ENCODE results near the gene FZD8.

The FZD8 gene

GRCh38 chr10:35637462-35637861 is 4.6 kb downstream of the FZD8 start (continued):
- TF ChIP-seq ZNF354C (tag by site-specific recombination; IDR thresholded peaks at IDR 0.05; ENCODE audit: borderline replicate concordance, low read depth): no peak
- TF ChIP-seq ZNF558 (tag by site-specific recombination; IDR thresholded peaks at IDR 0.05): no peak
- TF ChIP-seq ZSCAN23 (tag by site-specific recombination; IDR thresholded peaks at IDR 0.05): no peak
- TF ChIP-seq KLF9 (tag by site-specific recombination; IDR thresholded peaks at IDR 0.05; ENCODE audit: low read depth): no peak
- no peak for TF ChIP-seq ZNF335 (tag by site-specific recombination; conservative IDR thresholded peaks at IDR 0.05)
- TF ChIP-seq, protein P1, sequence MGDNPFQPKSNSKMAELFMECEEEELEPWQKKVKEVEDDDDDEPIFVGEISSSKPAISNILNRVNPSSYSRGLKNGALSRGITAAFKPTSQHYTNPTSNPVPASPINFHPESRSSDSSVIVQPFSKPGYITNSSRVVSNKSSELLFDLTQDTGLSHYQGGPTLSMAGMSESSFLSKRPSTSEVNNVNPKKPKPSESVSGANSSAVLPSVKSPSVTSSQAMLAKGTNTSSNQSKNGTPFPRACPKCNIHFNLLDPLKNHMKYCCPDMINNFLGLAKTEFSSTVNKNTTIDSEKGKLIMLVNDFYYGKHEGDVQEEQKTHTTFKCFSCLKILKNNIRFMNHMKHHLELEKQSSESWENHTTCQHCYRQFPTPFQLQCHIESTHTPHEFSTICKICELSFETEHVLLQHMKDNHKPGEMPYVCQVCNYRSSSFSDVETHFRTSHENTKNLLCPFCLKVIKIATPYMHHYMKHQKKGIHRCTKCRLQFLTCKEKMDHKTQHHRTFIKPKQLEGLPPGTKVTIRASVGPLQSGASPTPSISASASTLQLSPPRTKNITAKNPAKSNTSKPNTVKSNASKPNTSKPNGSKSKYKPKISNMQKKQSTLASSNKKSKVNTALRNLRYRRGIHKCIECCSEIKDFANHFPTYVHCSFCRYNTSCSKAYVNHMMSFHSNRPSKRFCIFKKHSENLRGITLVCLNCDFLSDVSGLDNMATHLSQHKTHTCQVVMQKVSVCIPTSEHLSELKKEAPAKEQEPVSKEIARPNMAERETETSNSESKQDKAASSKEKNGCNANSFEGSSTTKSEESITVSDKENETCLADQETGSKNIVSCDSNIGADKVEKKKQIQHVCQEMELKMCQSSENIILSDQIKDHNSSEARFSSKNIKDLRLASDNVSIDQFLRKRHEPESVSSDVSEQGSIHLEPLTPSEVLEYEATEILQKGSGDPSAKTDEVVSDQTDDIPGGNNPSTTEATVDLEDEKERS (tag by site-specific recombination; IDR thresholded peaks at IDR 0.05): no peak
- TF ChIP-seq ZNF366 (tag by site-specific recombination; conservative IDR thresholded peaks at IDR 0.05): no peak
- TF ChIP-seq ZNF549 (tag by site-specific recombination; IDR thresholded peaks at IDR 0.05): no peak
- no peak for TF ChIP-seq SP3 (tag by site-specific recombination; IDR thresholded peaks at IDR 0.05)
- TF ChIP-seq MYNN (tag by site-specific recombination; IDR thresholded peaks at IDR 0.05; ENCODE audit: borderline replicate concordance): peak; percentile 91

GRCh38 chr10:35636956-35637355 is 5.1 kb downstream of the FZD8 start:
- ChIA-PET POLR2A (no interaction called here), CTCF (interaction anchor here (0.6 to 4.2 kb wide), 9 partner anchors 74 to 1244 kb away, joined by 3 to 55 read pairs (median 3); no protein-coding TSS in a partner anchor)
- Histone ChIP-seq H3K27ac (ENCODE audit: extremely low read depth, low read depth, low read length) (no peak overlapping the region), H3K9me3 (ENCODE audit: control insufficient read depth, insufficient read depth, low read depth, low read length) (no peaks in the 10 kb centered on the region), H3K36me3 (ENCODE audit: control insufficient read depth in 2 of 2, insufficient read depth in 1 of 2, low read length in 2 of 2) (peaks cover 0 to 6% of the 10 kb centered on the region in 2 experiments; a peak in 1 of 3 replicates), H3K4me3 (ENCODE audit: low read depth, low read length) (no peak overlapping the region), H3K4me1 (ENCODE audit: control insufficient read depth, insufficient read depth, low read length) (peaks cover 3% of the 10 kb centered on the region)
- no peak for TF ChIP-seq ZNF132 (tag by site-specific recombination; IDR thresholded peaks at IDR 0.05; ENCODE audit: borderline replicate concordance)
- 0 out of 2 replicates have a peak, but pooled peaks have one; percentile 19 for TF ChIP-seq ELK4 (IDR thresholded peaks at IDR 0.05; ENCODE audit: borderline replicate concordance, low read depth, low read length)
- 0 out of 2 replicates have a peak, but pooled peaks have one; percentile 51 for TF ChIP-seq ZNF580 (tag by site-specific recombination; IDR thresholded peaks at IDR 0.05)
- no peak for TF ChIP-seq INSM2 (tag by site-specific recombination; IDR thresholded peaks at IDR 0.05)
- TF ChIP-seq GFI1B (tag by site-specific recombination; IDR thresholded peaks at IDR 0.05): no peak
- no peak for TF ChIP-seq ZNF777 (tag by site-specific recombination; IDR thresholded peaks at IDR 0.05; ENCODE audit: borderline replicate concordance)
- peak; percentile 86 for TF ChIP-seq SP7 (tag by site-specific recombination; IDR thresholded peaks at IDR 0.05)
- peak; percentile 12; the same call in 1 of the 2 replicates for TF ChIP-seq SP2 (tag by site-specific recombination; IDR thresholded peaks at IDR 0.05)
- no peak for TF ChIP-seq PRDM1 (tag by site-specific recombination; IDR thresholded peaks at IDR 0.05)
- TF ChIP-seq, protein P2, sequence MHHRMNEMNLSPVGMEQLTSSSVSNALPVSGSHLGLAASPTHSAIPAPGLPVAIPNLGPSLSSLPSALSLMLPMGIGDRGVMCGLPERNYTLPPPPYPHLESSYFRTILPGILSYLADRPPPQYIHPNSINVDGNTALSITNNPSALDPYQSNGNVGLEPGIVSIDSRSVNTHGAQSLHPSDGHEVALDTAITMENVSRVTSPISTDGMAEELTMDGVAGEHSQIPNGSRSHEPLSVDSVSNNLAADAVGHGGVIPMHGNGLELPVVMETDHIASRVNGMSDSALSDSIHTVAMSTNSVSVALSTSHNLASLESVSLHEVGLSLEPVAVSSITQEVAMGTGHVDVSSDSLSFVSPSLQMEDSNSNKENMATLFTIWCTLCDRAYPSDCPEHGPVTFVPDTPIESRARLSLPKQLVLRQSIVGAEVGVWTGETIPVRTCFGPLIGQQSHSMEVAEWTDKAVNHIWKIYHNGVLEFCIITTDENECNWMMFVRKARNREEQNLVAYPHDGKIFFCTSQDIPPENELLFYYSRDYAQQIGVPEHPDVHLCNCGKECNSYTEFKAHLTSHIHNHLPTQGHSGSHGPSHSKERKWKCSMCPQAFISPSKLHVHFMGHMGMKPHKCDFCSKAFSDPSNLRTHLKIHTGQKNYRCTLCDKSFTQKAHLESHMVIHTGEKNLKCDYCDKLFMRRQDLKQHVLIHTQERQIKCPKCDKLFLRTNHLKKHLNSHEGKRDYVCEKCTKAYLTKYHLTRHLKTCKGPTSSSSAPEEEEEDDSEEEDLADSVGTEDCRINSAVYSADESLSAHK (tag by site-specific recombination; IDR thresholded peaks at IDR 0.05): no peak
